GM18909 (cell line): ENCODE measurements around the gene NPAS2.

Source experiments
- ATAC-seq: cut with Tn5 transposase; IDR thresholded peaks from one replicate; pipeline ENCODE4 v1.9.1; 2021; ENCODE audit warnings: mild to moderate bottlenecking; ENCODE audit not compliant: unreplicated experiment, poor library complexity

NPAS2 gene

DNA sequence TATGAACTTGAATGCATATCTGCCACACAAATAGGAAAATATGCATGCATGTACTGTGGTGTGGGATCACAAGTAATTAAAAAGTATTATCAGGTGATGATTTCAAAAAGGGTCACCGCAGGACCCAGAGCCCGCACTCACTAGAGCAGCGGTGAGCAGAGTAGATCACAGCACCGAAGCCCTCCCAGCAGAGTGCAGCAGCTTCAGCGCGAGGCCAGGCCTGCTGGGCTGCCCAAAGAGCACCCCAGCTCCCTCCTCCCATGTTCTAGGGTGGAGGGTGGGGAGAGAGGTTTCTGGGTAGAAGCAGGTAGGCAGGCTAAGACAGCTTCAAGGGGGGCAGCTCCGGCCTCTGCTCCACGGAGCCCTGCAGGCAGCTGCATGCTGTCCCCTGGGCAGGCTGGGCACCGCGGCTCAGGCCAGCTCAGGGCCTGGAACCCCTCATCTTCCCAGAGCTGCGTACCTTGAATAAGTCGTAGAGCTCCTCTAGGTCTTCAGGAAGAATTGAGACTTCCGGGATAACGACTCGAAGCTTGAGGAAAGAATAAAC lies 207.1 kb downstream of the NPAS2 start:
- ATAC-seq = no peak

DNA sequence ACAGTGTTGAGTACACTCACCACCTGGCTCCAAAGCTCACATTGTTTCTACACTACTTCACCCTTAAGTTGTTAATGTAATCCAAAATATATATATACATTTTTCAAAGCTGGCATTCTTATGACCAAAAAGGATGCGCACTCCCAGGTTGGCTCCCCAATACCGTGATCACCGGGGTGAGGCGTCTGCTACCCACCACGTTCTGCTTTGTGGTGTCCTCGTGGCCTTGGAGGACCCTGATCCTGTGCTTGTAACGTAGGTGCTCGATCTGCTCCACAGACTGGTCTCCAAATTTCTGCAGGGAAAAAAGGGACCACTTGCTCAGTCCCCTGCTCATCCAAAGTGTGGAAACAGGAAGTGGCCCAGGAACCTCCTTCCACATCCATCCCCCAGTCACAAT lies 207.9 kb downstream of the NPAS2 start:
- ATAC-seq = no peak

DNA sequence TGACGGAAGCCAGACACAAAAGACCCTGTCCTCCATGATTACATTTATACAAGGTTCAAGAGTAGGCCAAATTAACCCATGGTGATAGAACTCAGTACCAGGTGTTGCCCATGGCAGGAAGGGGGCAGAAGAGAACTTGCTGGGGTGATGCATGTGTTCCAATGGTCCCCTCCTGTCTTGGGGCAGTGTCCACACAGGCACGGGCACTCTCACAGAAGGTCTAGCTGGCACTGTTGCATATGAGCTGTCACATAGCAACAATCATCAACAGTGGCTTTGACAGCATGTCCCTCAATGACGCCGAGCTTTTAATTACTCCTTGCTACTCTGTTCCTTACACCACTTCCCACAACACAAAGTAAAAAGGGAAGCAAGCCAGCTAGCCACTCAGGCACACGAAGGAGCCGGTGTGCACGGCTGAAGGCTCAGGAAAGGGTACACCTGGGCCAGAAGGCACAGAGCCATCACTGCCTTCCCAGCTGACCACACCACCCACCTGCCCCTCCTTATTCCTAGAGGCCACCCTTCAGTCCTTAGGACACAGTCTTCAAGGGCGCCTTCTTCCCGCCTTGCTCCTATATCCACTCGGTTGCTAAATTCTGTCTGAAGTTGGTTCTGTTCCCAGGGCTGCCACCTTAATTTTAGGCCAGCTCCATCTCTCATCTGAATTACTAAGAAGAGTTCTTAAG lies 211.1 kb downstream of the NPAS2 start:
- ATAC-seq = no peak

DNA sequence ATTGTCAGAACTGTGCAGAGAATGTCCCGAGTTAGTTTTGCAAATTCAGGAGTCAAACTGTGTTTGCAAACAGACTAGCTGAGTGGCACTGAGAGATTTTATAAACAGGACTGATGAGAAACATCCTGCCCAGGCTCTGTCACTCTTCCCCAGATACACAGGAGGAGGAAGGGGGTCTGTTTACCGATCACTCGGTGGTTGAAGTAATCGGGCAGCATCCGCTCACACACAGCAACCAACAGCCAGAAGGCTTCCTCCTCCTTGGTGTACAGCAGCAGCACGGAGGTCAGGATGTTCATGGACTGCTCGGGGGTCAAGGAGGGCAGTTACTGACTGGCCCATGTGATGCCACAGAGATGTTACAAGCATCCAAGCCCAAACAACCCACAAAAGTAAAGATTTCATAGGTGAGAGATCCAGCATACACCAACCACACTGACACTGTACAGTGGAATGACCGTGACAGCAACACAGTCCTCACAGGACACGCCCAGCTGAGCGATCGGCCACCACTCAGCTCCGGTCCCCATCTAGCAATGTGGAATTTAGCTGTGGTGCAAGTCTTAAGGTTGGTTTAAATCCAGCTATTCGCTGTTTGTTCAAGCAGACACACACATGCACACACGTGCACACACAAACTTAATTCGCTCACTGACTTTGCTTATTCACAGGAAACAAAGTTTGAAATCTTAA lies 212.3 kb downstream of the NPAS2 start:
- no peak for ATAC-seq

GRCh38 chr2:101036562-101036961 lies 216.6 kb downstream of the NPAS2 start:
- no peak for ATAC-seq

- no peak for ATAC-seq
These were observed 217.3 kb downstream of the NPAS2 start for GRCh38 chr2:101037161-101037755.

GRCh38 chr2:101038455-101039255 lies 218.7 kb downstream of the NPAS2 start:
- no peak for ATAC-seq

DNA sequence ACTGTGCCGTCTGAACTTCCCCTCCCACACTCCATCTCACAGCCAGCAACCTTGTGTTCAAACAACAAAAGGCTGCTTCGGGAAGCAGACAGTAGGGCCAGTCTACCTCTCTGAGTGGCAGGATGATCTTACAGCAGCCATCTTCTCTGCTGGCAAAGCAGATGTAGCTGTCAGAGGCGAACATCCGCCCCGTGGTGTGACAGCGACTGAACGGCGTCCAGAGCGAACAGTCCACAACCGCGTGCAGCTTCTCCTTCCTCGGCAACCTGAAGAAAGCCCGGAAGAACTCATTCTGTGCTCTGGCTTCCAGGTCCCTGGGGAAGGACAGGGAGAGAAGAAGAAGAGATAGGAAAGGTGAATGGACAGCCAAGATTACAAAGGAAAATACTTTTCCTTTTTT lies 220.1 kb downstream of the NPAS2 start:
- no peak for ATAC-seq

DNA sequence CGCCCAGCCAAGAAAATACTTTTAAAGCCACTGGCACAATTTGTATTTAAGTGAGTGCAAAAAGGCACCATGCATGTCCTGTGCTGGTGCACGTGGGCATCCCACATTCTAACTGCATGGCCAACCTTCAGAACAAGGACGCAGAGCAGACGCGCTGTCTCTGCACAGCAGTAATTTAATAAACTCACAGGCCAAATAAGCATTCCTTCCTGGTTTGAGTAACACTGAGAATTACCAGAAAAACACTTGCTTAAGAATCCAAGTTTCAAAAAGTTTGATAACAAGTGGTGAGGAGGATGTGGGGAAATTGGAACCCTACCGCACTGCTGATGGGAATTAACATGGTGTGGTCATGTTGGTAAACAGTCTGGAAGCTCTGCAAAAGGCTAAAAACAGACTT lies 220.8 kb downstream of the NPAS2 start:
- no peak for ATAC-seq

DNA sequence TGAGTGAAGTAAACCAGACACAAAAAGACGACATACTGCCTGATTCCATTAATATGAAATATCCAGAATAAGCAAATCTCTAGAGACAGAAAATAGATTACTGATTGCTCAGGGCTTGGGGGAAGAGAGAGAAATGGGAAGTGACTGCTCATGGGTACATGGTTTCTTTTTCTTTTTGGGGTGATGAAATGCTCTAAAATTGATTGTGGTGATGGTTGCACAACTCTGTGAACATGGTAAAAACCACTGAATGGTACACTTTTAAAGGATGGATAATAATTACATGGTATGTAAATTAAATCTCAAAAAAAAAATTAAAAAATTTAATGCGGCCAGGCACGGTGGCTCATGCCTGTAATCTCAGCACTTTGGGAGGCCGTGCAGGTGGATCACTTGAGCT lies 221.5 kb downstream of the NPAS2 start:
- ATAC-seq = no peak

- ATAC-seq = no peak
These were observed 225.4 kb downstream of the NPAS2 start for GRCh38 chr2:101045330-101045729.
